Left renal pelvis (tissue), 4 donors: Measurements from ENCODE around the gene CCT3. TPM values are rescaled to one million over a fixed set of nuclear protein-coding genes. Genes with fewer than 3 reads are reported as not detected.
"Not testable (repeated sequence)": the region's sequence is repeated elsewhere in the genome, so short reads cannot be mapped to it uniquely, and the experiment has no call there.

Experiments
- DNase-seq, 4 donors: peaks; one replicate each; pipeline ENCODE4 v3.0.0-alpha.2; 2013; ENCODE audit warnings: low read depth in 4 of 4, low spot score in 3 of 4
- polyA plus RNA-seq, 4 donors: library from polyadenylated mRNA; unstranded; fragments of 120-200 nt; gene quantifications; one replicate each; pipeline ENCODE4 v1.2.1, GENCODE V29; 2013; ENCODE audit not compliant: insufficient read length in 4 of 4

The CCT3 gene
- polyA plus RNA-seq, 4 donors, result 211 to 364 (median 337) TPM

DNA sequence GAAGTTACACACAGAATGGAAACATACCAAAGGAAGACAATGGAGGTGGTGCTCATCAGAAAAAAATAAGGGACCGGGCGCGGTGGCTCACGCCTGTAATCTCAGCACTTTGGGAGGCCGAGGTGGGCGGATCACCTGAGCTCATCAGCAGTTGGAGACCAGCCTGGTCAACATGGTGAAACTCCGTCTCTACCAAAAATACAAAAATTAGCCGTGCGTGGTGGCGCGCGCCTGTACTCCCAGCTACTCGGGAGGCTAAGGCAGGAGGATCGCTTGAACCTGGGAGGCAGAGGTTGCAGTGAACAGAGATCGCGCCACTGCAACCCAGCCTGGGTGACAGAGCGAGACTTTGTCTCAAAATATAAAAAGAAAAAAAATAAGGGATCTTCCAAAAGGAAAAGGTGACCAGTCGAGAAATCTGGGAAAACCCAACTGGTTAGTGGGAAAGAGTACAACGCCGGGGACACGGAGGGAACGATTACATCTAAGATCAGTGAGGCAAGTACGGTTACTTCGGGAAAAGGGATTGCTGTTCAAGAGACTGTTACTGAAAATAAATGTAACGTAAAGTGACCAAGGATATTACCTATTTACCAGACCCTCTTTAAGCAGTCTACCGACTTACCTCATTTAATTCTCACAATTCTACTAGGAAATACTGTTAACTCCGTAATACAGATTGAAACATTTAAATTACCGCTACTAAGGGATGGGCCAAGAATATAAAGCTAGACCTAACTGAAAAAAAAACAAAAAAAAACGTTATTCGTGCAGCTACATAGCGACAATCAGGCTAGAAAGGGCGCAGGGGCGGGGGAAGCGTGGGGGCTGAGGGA, 822 bp downstream of the CCT3 start:
- DNase-seq, result no peak

DNA sequence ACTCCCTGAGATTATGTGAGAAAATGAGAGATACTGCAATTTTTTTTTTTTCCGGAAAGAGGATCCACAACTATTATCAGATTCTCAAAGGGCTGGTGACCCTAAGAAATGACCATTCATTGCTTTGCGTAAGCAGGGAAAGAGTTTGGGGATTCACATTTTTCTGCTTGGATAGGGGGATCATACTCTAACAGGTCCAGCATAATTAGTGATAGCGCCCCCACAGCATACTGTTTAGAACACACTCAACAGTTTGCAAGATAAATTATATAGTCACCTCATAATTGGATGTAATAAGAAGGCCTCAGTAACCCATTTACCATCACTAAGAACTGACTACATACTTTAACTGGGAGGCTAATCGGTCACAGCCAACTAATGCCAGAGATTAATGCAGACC, 1.9 kb downstream of the CCT3 start:
- no peak for DNase-seq

DNA sequence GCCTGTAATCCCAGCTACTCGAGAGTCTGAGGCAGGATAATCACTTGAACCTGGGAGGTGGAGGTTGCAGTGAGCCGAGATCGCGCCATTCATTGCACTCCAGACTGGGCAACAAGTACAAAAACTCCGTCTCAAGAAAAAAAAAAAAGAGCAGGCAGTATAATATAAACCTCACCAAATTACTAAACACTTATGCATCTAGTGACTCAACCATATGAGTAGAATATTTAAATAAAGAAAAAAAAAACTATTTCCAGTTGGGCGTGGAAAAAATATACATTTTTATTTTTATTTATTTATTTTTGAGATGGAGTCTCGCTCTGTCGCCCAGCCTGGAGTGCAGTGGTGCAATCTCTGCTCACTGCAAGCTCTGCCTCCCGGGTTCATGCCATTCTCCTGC, 14.9 kb downstream of the CCT3 start:
- DNase-seq, result not testable (repeated sequence)

DNA sequence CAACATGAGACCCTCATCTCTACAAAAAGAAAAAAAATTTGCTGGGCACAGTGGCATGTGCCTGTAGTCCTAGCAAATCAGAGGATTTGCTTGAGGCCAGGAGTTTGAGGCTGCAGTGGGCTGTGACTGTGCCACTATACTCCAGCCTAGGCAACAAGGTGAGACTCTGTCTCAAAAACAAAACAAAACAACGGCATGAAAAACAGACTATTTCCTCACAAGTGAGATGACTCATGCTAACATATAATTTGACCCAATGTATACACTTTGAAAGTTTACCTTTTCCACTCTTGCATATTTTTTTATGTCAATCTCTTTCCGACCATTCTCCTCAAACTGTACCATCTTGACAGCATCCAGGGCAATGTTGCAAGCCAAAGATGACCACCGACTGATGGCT, 17.5 kb downstream of the CCT3 start:
- no peak for DNase-seq

DNA sequence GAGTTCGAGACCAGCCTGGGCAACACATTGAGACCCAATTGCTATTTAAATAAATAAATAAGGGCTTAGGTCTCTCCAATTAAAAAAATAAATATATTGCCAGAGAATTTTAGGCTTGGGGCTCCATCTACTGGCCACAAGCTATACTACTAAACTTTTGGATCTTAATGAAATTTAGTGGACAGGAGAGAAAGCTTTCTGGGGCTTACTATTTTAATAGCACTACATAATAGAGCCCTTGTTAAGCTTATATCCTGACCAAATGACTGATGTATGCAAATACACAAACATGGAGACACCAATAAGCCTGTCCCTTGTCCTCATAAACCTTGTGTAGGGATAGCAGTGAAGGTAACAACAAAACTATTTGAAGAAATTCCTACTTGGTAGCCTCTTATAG, 18.4 kb downstream of the CCT3 start:
- DNase-seq, result no peak

DNA sequence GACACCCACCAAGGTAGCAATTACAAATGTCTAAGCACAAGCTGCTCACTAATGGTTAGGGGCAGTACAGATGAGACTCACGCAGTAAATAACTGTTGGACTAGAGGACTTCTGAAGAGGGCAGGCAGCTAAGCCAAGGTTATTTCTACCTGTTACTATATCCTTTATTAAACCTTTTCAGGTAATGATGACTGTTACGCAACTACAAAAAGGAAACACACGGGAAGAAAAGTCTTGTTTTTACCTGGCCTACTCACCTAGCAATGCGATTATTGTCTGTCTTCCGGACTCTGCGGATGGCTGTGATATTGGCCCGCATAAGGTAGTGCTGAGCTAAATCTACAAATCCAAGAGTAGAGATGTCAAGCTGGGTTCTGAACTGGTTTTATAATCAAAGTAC, 21.2 kb downstream of the CCT3 start:
- no peak for DNase-seq

DNA sequence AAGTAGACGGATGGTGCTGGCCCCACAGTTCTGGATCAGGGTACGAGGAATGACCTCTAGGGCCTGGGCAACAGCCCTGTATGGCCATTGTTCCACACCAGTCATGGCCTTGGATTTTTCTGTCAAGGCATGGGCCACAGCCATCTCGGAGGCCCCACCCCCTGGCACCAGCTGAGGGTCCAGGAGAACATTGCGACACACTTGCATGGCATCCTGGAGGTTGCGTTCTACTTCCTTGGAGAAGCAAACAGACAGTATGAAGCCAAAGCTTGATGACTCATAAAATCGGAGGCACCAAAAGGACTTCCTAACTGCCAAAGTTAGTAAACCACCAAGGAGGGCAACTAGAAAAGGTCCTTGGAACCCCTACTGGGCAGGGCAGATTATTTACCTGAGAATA, 27.1 kb downstream of the CCT3 start:
- no peak for DNase-seq

DNA sequence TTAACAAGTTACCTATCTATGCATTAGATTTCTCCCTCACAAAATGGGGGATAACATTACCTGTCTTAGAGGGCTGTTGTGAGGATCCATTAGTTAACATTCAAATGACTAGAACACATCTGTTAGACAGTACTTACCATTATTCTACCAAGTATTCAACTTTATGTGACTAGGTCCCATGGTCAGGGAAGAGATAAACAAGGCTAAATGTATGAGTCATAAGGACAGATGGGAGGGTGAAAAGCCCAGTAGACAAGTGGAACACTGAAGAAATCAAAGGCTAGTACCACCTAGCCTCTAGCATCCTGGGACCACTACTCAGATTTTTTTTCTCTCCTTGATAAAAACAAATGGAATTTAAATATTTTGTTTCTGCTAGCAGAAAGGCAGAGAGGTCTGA, 30.0 kb downstream of the CCT3 start:
- no peak for DNase-seq

DNA sequence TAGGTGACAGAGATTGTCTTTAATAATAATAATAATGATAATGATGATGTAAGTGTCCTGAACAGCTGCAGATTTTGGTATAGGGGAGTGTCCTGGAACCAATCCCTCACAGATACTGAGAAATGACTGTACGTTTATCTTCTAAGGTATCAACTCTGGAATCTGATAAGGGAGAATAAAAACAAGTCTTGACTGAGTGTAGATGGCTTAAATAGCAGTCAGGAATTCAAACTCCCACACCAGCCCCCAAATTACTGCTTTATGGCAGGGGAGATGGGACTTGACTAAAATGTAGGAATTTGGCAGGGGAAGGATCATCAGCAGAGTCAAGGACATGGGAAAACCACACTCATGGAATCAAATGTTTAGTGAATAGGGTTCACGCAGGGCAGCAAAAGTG, 32.9 kb downstream of the CCT3 start:
- no peak for DNase-seq

DNA sequence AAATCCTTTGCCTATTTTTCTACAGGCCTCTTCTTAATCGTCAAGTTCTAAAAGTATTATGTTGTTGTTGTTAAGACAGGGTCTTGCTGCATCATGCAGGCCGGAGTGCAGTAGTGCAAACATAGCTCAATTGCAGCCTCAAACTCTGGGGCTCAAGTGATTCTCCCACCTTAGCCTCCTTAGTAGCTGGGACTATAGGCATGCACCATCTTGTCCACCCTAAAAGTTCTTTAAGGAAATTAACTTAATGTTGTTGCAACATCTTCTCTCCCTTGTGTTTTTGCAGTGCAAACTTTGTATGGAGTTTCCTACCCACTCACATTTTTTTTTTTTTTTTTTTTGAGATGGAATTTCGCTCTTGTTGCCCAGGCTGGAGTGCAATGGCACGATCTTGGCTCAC, 34.9 kb downstream of the CCT3 start:
- no peak for DNase-seq

DNA sequence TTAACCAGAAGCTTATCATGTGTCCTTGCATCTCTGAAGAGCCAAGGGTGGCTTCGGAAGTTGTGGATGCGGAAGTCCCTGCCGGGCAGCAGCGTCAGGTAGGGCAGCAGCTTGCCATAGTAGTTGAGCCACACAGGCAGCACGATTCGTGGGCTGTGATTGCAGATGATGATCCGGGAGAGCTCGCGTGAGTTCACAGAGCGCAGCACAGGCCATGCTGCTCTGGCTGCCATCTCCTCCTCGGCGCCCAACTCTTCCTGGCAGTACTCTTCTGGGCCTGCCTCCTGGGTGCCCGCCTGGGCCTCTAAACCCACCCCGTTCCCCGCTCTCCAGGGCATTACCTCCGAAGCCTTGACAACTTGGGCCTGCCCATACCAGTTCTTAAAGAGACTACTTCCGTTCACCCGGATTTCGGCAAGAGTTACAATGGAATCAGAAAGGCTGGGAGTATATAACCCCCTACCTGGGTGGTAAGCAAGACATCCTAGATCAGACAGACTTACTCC, 39.2 kb downstream of the CCT3 start, which contains the start of gene VHLL:
Gene VHLL (minus strand): TSS at position 456 of the 506 bp plus-strand sequence. CDS start 118 bp downstream, at position 338.
- no peak for DNase-seq

DNA sequence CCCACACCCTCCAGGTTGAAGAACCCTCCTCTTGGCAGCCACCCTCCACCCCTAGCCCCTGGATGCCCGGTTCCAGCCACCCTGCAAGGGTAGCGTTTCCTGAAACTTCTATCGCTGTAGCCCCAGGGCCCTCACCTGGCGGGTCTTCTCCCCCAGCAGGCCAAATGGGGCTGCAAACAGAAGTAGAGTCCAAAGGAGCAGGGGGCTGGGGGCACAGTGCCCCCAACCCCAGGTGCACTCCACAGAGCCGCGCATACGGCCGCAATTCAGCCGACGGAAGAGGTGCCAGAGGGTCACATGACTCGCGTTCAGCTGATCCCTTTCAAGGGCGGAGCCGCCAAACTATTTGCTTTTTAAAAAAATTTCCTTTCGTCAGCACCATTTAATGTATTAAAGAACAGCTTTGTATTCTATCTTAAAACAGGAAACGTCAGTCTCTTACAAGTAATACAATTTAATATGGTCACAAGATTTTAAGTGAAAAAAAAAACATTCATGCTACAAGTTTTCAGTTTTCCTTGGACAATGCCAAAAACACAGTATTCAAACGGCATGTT, 42.6 kb downstream of the CCT3 start, which contains the start of gene GLMP:
Gene GLMP (minus strand): TSS at position 289 of the 557 bp plus-strand sequence. CDS start 34 bp downstream, at position 255.
- DNase-seq, result peak in 1 of 4 donors; percentile 64

DNA sequence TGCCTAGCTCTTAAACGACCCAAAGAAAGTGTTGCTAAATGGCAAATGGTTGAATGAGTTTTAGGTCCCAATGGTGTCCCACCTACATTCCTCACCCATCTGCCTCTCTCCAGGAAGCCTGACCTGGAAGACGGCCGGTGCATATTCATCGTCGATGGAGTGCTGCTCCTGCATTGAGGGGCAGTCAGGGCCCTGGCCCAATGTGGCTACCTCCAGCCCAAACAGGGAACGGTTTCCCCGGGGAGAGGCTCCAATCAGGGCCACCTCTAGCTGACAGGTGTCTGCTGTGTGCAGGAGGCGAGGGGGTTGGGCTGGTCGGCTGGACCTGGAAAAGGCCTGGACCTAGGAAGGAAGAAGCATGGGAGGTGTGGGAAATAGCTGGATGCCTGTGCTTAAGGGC, 44.2 kb downstream of the CCT3 start:
- no peak for DNase-seq

DNA sequence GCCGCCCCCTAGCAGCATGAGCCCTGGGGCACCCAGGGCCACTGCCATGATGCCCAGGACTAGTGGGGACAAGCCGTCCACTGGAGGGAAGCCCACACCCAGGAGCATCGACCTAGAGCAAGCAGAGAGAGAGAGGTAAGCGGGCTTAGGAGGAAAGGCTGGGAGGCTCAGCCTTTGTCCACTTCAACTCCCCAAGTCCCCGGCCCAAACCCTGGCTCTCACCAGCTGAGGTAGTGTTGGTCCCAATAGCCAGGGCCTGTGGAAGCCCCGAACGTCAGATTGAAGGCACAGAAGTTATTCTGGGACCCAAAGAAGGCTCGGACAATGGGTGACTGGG, 45.0 kb downstream of the CCT3 start:
- no peak for DNase-seq

DNA sequence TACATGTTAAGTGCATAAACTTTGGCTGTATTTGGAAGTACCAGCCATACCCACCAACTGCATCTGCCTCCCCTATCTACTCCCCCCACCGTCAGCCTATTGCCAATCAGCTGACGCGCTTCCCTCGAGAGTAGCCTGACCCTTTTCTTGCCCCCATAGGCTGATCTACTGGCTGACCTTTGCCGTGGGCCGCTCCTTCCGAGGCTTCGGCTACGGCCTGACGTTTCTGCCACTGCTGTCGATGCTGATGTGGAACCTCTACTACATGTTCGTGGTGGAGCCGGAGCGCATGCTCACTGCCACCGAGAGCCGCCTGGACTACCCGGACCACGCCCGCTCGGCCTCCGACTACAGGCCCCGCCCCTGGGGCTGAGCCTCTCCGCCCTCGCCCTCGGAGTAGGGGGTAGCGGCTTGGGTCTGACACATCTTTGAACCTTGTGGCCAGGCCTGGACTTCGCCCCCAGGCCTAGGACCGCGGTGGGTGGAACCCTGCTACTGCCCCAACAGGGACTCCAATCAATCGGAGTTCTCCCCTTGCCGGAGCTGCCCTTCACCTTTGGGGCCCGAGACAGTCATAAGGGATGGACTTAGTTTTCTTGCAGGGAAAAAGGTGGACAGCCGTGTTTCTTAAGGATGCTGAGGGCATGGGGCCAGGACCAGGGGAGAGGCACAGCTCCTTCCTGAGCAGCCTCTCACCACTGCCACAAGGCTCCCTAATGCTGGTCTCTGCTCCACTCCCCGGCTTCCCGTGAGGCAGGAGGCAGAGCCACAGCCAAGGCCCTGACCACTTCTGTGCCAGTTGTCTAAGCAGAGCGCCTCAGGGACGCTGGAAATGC, 46.6 kb downstream of the CCT3 start:
- DNase-seq, result peak in 2 of 4 donors; percentile 42 to 50

DNA sequence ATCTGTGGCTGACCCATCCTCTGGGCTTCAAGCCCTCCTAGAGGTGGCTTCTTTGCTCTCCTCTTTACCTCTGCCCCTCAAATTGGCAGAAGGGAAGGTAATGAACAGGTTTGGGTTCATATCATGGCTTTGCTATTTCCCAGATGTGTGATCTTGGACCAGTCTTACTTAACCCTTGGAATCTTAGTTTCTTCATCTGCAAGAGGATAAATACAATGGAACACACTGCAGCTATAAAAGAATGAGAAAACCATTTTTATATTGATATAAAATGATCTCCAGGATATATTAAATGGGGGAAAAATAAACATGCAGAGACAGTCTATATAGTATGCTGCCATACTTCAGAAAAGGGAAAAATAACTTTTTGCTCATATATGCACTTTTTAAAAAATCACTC, 48.2 kb downstream of the CCT3 start:
- DNase-seq, result no peak

DNA sequence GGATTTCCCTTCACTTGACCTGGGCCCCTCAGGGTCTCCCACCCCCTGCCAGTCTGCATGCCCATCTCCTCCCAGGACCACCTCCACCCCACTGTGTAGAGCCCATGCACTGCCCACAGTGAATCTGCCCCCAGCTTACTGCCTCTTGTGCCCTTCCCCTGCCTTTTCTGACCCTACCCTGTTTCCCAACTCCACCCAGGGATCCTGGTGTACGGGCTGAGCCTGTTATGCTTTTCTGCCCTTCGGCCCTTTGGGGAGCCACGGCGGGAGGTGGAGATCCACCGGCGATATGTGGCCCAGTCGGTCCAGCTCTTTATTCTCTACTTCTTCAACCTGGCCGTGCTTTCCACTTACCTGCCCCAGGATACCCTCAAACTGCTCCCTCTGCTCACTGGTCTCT, 52.0 kb downstream of the CCT3 start:
- no peak for DNase-seq

DNA sequence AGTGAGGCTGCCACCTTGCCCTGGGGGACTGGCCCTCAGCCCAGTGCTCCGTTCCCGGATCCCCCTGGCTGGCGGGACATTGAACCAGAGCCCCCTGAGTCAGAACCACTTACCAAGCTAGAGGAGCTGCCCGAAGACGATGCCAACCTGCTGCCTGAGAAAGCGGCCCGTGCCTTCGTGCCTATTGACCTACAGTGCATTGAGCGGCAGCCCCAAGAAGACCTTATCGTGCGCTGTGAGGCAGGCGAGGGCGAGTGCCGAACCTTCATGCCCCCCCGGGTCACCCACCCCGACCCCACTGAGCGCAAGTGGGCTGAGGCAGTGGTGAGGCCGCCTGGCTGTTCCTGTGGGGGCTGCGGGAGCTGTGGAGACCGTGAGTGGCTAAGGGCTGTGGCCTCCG, 52.7 kb downstream of the CCT3 start:
- no peak for DNase-seq

DNA sequence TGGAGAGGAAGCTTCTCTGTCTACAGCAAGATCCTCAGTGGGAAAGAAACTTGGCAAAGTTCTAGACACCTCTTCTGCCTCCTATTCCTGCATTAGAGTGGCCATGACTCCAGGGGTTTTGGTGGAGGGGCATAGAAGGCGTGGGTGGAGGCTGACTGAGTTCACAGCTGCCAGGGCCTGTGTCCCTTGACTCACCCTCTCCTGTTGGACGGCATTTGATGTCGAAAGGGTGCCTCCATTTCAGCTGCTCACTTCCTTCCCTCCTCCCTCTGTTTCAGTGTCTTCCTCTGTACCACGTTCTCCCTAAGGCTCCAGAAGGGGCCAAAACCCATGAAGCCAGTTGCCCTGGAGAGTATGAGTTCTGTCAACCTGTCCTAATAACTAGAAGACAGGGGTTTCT, 53.3 kb downstream of the CCT3 start:
- no peak for DNase-seq

DNA sequence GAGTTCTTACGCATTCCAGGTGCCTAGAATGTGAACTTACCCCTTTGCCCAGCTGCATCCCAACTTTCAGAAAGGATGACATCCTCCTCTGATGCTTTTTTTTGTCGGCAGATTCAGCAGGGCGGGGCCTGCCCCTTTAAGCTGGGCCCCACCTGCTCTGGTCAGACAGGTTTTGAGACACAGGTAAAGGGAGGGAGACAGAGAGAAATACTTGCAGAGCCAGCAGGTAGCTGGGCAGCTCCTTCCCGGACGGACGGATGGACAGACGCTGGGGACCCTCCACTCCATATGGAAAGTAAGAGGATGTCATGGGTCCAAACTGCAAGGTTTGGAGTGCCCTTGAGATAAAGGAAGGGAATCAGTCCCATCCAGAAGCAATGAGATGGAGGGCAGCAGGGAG, 54.0 kb downstream of the CCT3 start, which contains the start of gene TMEM79:
Gene TMEM79 (plus strand): TSS at position 214 of the 400 bp plus-strand sequence. CDS start 902 bp downstream, outside the sequence.
- DNase-seq, result no peak

DNA sequence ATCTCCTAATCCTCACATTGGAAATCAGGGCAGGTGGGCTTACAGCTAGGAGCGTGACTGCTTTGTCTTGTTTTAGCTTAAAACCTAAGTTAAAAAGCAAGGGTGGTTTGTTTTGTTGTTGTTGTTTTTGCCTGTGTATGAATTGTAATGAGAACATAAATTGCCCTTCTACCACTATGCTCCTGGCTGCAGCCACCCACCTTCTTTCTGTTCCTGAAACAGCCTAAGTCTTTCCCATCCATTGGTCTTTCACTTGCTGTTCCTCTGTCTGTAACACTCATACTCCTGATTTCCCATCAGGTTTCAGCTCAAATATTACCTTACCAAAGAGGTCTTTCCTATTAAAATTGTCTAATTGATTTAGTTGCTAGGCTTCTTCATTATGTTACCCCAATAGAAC, 54.6 kb downstream of the CCT3 start:
- no peak for DNase-seq
